K562 (cell line): ENCODE measurements around the gene SAMD13. TPM values are rescaled to one million over a fixed set of nuclear protein-coding genes. Genes with fewer than 3 reads are reported as not detected.
A peak's percentile ranks its signal among the peaks of the same experiment; 100 is the strongest.

ENCODE experiments used
- DACH1 ChIP-seq: fragments of 450-650 bp; IDR thresholded peaks from 2 replicates; pipeline ENCODE4 v1.6.1; 2018; ENCODE audit not compliant: partially characterized antibody
- GABPB1 ChIP-seq: sonication (generic); formaldehyde crosslinking; IDR thresholded peaks from 2 replicates; pipeline ENCODE4 v1.8.0; 2022; ENCODE audit warnings: mild to moderate bottlenecking, missing genetic modification reagents
- JUN ChIP-seq, 2 experiments: sonication (generic) in 1 of 2; formaldehyde crosslinking in 1 of 2; IDR thresholded peaks; 2 replicates each; pipeline versions ENCODE4 v1.6.1 to v1.8.0; 2012 to 2022; ENCODE audit warnings: borderline replicate concordance in 2 of 2, mild to moderate bottlenecking in 2 of 2, improper control_type of control experiment in 1 of 2, low read depth in 1 of 2, low read length in 1 of 2, missing genetic modification reagents in 1 of 2
- MTA2 ChIP-seq: fragments of 450-650 bp; IDR thresholded peaks from 2 replicates; pipeline ENCODE4 v1.6.1; 2016; ENCODE audit warnings: low read depth
- MYC ChIP-seq, 2 experiments: fragments of 250-450 bp in 1 of 2; sonication (Bioruptor Pico) in 1 of 2; IDR thresholded peaks; 2 replicates each; pipeline versions ENCODE4 v1.5.1 to v1.6.1; 2012 to 2021; ENCODE audit warnings: low read depth in 2 of 2, borderline replicate concordance in 1 of 2, improper control_type of control experiment in 1 of 2, low read length in 1 of 2, mild to moderate bottlenecking in 1 of 2, moderate library complexity in 1 of 2
- TRIM24 ChIP-seq, 2 experiments: fragments of 450-650 bp; IDR thresholded peaks; 2 replicates each; pipeline ENCODE4 v1.6.1; 2016
- polyA plus RNA-seq, 8 experiments: library from polyadenylated mRNA; depleted of rRNA in 4 of 8; stranded (reverse) in 5 of 8; unstranded in 3 of 8; fragments of >200 nt; fragmentation: Nextera tagmentation in 2 of 8; fragmentation: Illumina TruSeq in 1 of 8; extraction: Ambion mirVana in 2 of 8; extraction: Trizol in 1 of 8; gene quantifications; 2 replicates each; pipeline versions ENCODE4 v1.2.1 to v1.2.3, GENCODE V29; 2011 to 2014; ENCODE audit warnings: inconsistent platforms in 1 of 8, missing spikeins in 1 of 8
- total RNA-seq, 7 experiments: library from RNA; depleted of rRNA in 6 of 7; stranded (reverse); fragments of >200 nt in 6 of 7; fragmentation: Illumina TruSeq in 2 of 7; extraction: Trizol in 2 of 7; gene quantifications; 2 replicates each; pipeline versions ENCODE4 v1.2.1 to v1.2.3, GENCODE V29; 2011 to 2021; ENCODE audit warnings: low replicate concordance in 1 of 7
- TF ChIP-seq, protein P1 (sequence below), 3 experiments: fragments of 200-800 bp in 1 of 3; fragments of 250-450 bp in 1 of 3; fragments of 450-650 bp in 1 of 3; sonication (Bioruptor Pico) in 1 of 3; sonication (Bioruptor generic) in 1 of 3; formaldehyde crosslinking in 1 of 3; IDR thresholded peaks; 2 replicates each; pipeline versions ENCODE4 v1.6.1 to v1.8.0; 2016 to 2022; ENCODE audit warnings: mild to moderate bottlenecking in 2 of 3, missing genetic modification characterization in 2 of 3, missing compliant biosample characterization in 1 of 3, moderate library complexity in 1 of 3
- TF ChIP-seq, protein P2 (sequence below): IDR thresholded peaks from 3 replicates; pipeline ENCODE4 v1.6.1; 2011; ENCODE audit warnings: borderline replicate concordance, mild to moderate bottlenecking, moderate library complexity; ENCODE audit not compliant: insufficient read length; ENCODE audit errors: extremely low read depth

Gene SAMD13
- total and polyA plus RNA-seq, 9 of the 15 experiments (the other 6 are each of a cell fraction or from before 2014, with no cell fraction given) = 0.78 to 2.7 (median 1.00) TPM

DNA sequence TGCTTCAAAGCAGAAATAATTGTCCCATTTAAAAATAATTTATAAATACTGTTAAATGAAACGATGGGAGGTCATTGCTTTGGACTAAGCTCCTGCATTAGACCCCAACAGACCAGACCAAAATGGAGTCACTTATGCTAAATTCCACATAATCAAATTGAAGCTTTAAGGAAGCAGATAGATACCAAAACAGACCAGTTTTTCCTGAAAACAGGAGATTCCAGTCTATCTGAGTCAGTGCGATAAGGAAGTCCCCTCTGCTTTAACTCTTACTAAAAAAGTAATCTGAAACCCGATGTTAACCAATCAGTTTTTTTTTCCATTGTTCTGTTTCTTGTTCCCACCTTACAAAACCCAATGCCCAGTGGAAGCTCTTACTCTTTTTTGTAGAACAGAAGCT lies 80.6 kb downstream of the SAMD13 start (continued):
- TF ChIP-seq, protein P1, sequence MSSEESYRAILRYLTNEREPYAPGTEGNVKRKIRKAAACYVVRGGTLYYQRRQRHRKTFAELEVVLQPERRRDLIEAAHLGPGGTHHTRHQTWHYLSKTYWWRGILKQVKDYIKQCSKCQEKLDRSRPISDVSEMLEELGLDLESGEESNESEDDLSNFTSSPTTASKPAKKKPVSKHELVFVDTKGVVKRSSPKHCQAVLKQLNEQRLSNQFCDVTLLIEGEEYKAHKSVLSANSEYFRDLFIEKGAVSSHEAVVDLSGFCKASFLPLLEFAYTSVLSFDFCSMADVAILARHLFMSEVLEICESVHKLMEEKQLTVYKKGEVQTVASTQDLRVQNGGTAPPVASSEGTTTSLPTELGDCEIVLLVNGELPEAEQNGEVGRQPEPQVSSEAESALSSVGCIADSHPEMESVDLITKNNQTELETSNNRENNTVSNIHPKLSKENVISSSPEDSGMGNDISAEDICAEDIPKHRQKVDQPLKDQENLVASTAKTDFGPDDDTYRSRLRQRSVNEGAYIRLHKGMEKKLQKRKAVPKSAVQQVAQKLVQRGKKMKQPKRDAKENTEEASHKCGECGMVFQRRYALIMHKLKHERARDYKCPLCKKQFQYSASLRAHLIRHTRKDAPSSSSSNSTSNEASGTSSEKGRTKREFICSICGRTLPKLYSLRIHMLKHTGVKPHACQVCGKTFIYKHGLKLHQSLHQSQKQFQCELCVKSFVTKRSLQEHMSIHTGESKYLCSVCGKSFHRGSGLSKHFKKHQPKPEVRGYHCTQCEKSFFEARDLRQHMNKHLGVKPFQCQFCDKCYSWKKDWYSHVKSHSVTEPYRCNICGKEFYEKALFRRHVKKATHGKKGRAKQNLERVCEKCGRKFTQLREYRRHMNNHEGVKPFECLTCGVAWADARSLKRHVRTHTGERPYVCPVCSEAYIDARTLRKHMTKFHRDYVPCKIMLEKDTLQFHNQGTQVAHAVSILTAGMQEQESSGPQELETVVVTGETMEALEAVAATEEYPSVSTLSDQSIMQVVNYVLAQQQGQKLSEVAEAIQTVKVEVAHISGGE (CRISPR knock-in tag; IDR thresholded peaks at IDR 0.05) = 0 out of 6 replicates have a peak, but pooled peaks of 1 of the 3 experiments have one; percentile 37
- TF ChIP-seq, protein P2, sequence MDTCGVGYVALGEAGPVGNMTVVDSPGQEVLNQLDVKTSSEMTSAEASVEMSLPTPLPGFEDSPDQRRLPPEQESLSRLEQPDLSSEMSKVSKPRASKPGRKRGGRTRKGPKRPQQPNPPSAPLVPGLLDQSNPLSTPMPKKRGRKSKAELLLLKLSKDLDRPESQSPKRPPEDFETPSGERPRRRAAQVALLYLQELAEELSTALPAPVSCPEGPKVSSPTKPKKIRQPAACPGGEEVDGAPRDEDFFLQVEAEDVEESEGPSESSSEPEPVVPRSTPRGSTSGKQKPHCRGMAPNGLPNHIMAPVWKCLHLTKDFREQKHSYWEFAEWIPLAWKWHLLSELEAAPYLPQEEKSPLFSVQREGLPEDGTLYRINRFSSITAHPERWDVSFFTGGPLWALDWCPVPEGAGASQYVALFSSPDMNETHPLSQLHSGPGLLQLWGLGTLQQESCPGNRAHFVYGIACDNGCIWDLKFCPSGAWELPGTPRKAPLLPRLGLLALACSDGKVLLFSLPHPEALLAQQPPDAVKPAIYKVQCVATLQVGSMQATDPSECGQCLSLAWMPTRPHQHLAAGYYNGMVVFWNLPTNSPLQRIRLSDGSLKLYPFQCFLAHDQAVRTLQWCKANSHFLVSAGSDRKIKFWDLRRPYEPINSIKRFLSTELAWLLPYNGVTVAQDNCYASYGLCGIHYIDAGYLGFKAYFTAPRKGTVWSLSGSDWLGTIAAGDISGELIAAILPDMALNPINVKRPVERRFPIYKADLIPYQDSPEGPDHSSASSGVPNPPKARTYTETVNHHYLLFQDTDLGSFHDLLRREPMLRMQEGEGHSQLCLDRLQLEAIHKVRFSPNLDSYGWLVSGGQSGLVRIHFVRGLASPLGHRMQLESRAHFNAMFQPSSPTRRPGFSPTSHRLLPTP = no peak
- TF ChIP-seq MYC (IDR thresholded peaks at IDR 0.05; ENCODE audit: low read depth, low read length) = no peak
- no peak for TF ChIP-seq MYC (CRISPR knock-in tag; IDR thresholded peaks at IDR 0.05; ENCODE audit: borderline replicate concordance, low read depth)
- no peak for TF ChIP-seq MTA2
- TF ChIP-seq JUN (IDR thresholded peaks at IDR 0.05; ENCODE audit: borderline replicate concordance, low read depth, low read length) = no peak
- TF ChIP-seq JUN (CRISPR knock-in tag; IDR thresholded peaks at IDR 0.05; ENCODE audit: borderline replicate concordance) = no peak
- no peak for TF ChIP-seq DACH1
- no peak for TF ChIP-seq TRIM24 (IDR thresholded peaks at IDR 0.05)
- TF ChIP-seq GABPB1 (CRISPR knock-in tag) = no peak
